ENCODE measurements around the gene D2HGDH.

DNA sequence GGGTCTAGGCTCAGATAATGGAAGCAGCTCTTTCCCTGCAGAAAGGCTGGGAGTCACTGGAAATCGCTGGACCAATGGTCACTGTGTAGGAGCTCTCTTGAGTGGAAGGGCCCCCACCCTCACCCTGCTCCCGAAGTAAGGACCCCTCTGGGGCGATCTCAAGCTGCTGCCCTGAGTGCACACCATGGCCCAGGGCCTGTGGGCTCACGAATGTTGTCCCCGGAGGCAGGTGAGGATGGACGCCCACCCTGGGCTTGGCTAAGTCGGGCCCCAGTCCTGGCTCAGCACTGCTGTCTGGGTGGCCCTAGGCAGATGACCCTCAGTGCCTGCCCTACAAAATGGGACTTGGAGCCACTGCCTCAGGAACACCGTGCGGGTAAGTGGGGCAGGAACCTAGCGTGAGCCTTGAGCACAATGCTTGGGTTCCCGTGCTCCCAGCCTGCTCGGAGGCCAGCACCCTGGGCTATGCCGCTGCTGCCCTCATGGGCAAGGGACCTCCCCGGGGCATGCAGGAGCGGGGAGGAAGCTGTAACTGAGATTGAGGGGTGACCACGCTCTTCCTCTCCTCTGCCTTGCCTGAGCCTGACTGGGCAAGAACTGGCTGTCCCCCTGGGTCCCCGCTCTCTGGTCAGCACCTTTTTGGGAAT, 3.7 kb downstream of the D2HGDH start:
- no peak for TF ChIP-seq POLR2A (IDR thresholded peaks at IDR 0.05; ENCODE audit: low read depth, low read length)
- TF ChIP-seq POLR2AphosphoS5 (IDR thresholded peaks at IDR 0.05; ENCODE audit: low read depth, low read length) = no peak
- no peak for TF ChIP-seq SPI1 (IDR thresholded peaks at IDR 0.05; ENCODE audit: low read depth, low read length)
- TF ChIP-seq TAF1 (IDR thresholded peaks at IDR 0.05; ENCODE audit: low read depth, low read length) = no peak
- no peak for TF ChIP-seq POU2F2 (IDR thresholded peaks at IDR 0.05; ENCODE audit: low read depth, low read length)
